PC-9 (cell line): ENCODE results near the gene MGARP. TPM values are rescaled to one million over a fixed set of nuclear protein-coding genes. Genes with fewer than 3 reads are reported as not detected.

Experiments used
- BruUV-seq: library from RNA; stranded (reverse); fragments of 400-500 nt; replicated peaks from 2 replicates; lab custom pipeline; 2021; lab: Mats Ljungman, UMichigan
- CTCF ChIA-PET: fragments of 300-600 bp; sonication (Branson Sonifier 250); formaldehyde crosslinking; loops from one replicate; lab custom pipeline; 2022; ENCODE audit warnings: antibody characterized with exemption; lab: Charles Lee
- POLR2A ChIA-PET: fragments of 300-600 bp; sonication (Branson Sonifier 250); formaldehyde crosslinking; loops from one replicate; lab custom pipeline; 2022; ENCODE audit warnings: antibody characterized with exemption; ENCODE audit not compliant: unreplicated experiment; lab: Charles Lee
- DNase-seq, 2 experiments: peaks; one replicate each; pipeline versions ENCODE4 v3.0.0 to v3.0.0-alpha.2; 2015 to 2022; ENCODE audit warnings: mixed read lengths in 1 of 2
- H2AFZ ChIP-seq: fragments of 200-600 bp; sonication (generic); 2 replicates; pipeline ENCODE4 v1.8.1; 2017; ENCODE audit warnings: antibody characterized with exemption
- H3F3A ChIP-seq: fragments of 200-600 bp; sonication (generic); 2 replicates; pipeline ENCODE4 v1.8.1; 2017; ENCODE audit warnings: antibody characterized with exemption, mild to moderate bottlenecking, low read depth; ENCODE audit not compliant: insufficient read depth
- H3K27ac ChIP-seq: fragments of 200-600 bp; sonication (generic); 2 replicates; pipeline ENCODE4 v1.6.1; 2016; ENCODE audit warnings: mixed run types
- H3K27me3 ChIP-seq: fragments of 200-600 bp; sonication (generic); 2 replicates; pipeline ENCODE4 v1.6.1; 2016; ENCODE audit warnings: low read depth, mixed run types; ENCODE audit not compliant: insufficient read depth
- H3K36me3 ChIP-seq: fragments of 200-600 bp; sonication (generic); 2 replicates; pipeline ENCODE4 v1.6.1; 2016; ENCODE audit warnings: low read depth, mixed run types
- H3K4me1 ChIP-seq: fragments of 200-600 bp; sonication (generic); replicated peaks from 2 replicates; pipeline ENCODE4 v1.6.1; 2016; ENCODE audit warnings: mixed run types; ENCODE audit not compliant: insufficient read depth
- H3K4me2 ChIP-seq: fragments of 200-600 bp; sonication (generic); 2 replicates; pipeline ENCODE4 v1.6.1; 2017; ENCODE audit warnings: mixed run types
- H3K4me3 ChIP-seq: fragments of 200-600 bp; sonication (generic); 2 replicates; pipeline ENCODE4 v1.6.1; 2016; ENCODE audit warnings: mixed run types
- H3K79me2 ChIP-seq: fragments of 200-600 bp; sonication (generic); 2 replicates; pipeline ENCODE4 v1.6.1; 2017; ENCODE audit warnings: low read depth, mixed run types
- H3K9me2 ChIP-seq: fragments of 200-600 bp; sonication (generic); 2 replicates; pipeline ENCODE4 v1.8.1; 2017; ENCODE audit warnings: mild to moderate bottlenecking; ENCODE audit not compliant: insufficient read depth
- H3K9me3 ChIP-seq: fragments of 200-600 bp; sonication (generic); 2 replicates; pipeline ENCODE4 v1.8.1; 2016; ENCODE audit warnings: low read depth; ENCODE audit not compliant: insufficient read depth
- H4K20me1 ChIP-seq: fragments of 200-600 bp; sonication (generic); 2 replicates; pipeline ENCODE4 v1.8.1; 2017; ENCODE audit not compliant: insufficient read depth
- EZH2 ChIP-seq: fragments of 200-600 bp; sonication (generic); IDR thresholded peaks from 2 replicates; pipeline ENCODE4 v1.8.0; 2017; ENCODE audit warnings: antibody characterized with exemption, low read depth
- intact Hi-C: fragments of 100-400 bp; cut with micrococcal nuclease; formaldehyde crosslinking; loops from one replicate; pipeline ENCODE4 v1.10.0; 2022; ENCODE audit not compliant: unreplicated experiment
- total RNA-seq: library from RNA; stranded (reverse); gene quantifications from 2 replicates; pipeline ENCODE4 v1.2.3, GENCODE V29; 2021
- TF ChIP-seq, protein P1 (sequence below): fragments of 200-600 bp; sonication (generic); conservative IDR thresholded peaks from 2 replicates; pipeline ENCODE4 v1.6.1; 2017; ENCODE audit warnings: mixed run types, antibody characterized with exemption, mild to moderate bottlenecking, moderate library complexity

Gene MGARP
- total RNA-seq, 1 experiment from 2014 or later: not detected

DNA sequence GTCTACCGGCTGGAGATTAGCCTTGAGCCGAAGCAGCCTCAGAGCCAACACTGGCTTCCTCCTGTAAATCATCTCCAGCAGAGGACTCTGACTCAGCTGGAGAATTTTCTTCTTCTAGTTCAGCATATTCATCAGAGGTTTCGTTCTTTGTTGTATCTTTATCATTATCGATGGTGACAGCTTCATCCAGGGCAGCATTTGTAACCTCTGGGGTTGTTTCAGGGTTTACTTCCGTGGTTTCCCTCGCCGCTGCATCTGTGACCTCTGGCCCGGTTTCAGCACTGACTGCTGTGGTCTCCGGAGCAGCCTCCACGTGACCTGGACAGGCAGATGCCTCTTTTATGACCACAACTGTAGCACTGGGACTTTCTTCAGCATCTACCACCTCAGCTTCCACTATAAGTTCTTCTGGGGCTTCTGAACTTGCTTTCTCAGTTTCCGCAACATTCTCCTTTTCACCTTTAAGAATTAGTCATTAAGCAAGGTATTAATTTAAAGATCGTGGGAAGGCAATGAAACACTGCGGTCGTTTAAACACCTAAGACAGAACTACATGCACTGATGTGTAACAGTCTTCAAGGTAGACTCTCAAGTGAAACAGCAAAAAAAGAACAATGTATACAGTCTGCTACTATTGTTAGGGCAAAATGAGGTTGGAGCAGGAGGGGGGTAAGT is 13.3 kb downstream of the MGARP start:
- TF ChIP-seq EZH2: no peak
- TF ChIP-seq, protein P1, sequence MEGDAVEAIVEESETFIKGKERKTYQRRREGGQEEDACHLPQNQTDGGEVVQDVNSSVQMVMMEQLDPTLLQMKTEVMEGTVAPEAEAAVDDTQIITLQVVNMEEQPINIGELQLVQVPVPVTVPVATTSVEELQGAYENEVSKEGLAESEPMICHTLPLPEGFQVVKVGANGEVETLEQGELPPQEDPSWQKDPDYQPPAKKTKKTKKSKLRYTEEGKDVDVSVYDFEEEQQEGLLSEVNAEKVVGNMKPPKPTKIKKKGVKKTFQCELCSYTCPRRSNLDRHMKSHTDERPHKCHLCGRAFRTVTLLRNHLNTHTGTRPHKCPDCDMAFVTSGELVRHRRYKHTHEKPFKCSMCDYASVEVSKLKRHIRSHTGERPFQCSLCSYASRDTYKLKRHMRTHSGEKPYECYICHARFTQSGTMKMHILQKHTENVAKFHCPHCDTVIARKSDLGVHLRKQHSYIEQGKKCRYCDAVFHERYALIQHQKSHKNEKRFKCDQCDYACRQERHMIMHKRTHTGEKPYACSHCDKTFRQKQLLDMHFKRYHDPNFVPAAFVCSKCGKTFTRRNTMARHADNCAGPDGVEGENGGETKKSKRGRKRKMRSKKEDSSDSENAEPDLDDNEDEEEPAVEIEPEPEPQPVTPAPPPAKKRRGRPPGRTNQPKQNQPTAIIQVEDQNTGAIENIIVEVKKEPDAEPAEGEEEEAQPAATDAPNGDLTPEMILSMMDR: no peak
- no TSS peak for BruUV-seq
- Histone ChIP-seq H4K20me1 (no peaks in the 10 kb centered on the region), H3K9me3 (no peaks in the 10 kb centered on the region), H3K27ac (peak overlapping the region; percentile 53), H3K36me3 (no peaks in the 10 kb centered on the region), H2AFZ (peak overlapping the region; percentile 80), H3K4me3 (peak overlapping the region; percentile 56; the same call in 1 of the 2 replicates), H3K79me2 (no peaks in the 10 kb centered on the region), H3K4me2 (peak overlapping the region; percentile 76), H3K4me1 (peaks cover 24% of the 10 kb centered on the region), H3K27me3 (no peaks in the 10 kb centered on the region), H3K9me2 (no peaks in the 10 kb centered on the region), H3F3A (peaks cover 17% of the 10 kb centered on the region)
- ChIA-PET POLR2A (interaction anchor here (0.7 kb wide), 1 partner anchor 19 kb away, joined by 5 read pairs; no protein-coding TSS in a partner anchor), CTCF (no interaction called here)
- peak; percentile 37 to 63 for DNase-seq
- intact Hi-C loops: no loop called here

DNA sequence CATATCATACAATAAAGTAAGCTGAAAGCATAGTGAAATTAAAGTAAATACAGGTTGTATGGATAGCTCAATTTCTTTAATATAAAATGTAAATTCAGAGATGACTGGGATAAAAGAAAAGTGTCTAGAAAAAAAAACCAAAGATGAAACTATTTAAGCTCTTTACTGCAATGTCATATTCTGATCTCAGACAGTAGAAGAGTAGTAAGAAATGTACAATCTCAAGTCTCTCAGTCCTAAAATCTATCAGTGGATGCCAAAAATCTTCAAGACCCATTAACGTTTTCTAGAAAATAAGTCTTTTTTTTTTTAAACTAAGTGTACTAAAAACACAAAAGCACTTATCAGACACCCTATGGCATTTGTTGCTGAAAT is 13.8 kb downstream of the MGARP start:
- Histone ChIP-seq H3K27me3 (no peaks in the 10 kb centered on the region), H3K79me2 (no peaks in the 10 kb centered on the region), H3F3A (peaks cover 17% of the 10 kb centered on the region), H3K4me2 (peak overlapping the region; percentile 76), H3K4me1 (peaks cover 24% of the 10 kb centered on the region), H3K4me3 (peak overlapping the region; percentile 56), H3K9me2 (no peaks in the 10 kb centered on the region), H3K36me3 (no peaks in the 10 kb centered on the region), H3K27ac (peak overlapping the region; percentile 53), H2AFZ (peak overlapping the region; percentile 80), H3K9me3 (no peaks in the 10 kb centered on the region), H4K20me1 (no peaks in the 10 kb centered on the region)
- ChIA-PET CTCF (no interaction called here), POLR2A (no interaction called here)
- no peak for DNase-seq
- intact Hi-C loops: no loop called here
- no peak for TF ChIP-seq EZH2
- TF ChIP-seq, protein P1: no peak
- no TSS peak for BruUV-seq

DNA sequence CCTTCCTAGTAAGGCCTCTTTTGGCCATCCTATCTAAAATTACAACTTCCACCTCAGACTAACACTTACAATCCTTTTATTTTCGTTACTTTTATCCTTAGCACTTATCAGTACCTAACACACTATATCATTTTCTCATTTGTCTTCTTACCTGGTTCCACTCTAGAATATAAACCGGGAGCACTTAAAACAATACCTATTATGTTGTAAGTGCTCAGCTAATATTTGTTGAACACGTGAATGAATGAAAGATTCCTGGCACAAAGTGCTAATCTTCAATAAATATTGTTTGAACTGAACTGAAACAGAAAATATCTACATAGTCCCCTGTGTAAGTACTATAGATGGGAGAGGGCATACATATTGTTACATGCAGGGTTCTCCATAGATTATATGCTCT is 14.4 kb downstream of the MGARP start:
- BruUV-seq: no TSS peak
- CTCF ChIA-PET: no interaction called here

More for the DNA sequence above, 14.4 kb downstream of the MGARP start:
- Histone ChIP-seq H4K20me1 (no peaks in the 10 kb centered on the region), H3K79me2 (no peaks in the 10 kb centered on the region), H3K4me1 (peaks cover 24% of the 10 kb centered on the region), H3F3A (peaks cover 17% of the 10 kb centered on the region), H3K4me3 (peak overlapping the region; percentile 56; the same call in 1 of the 2 replicates), H3K4me2 (peak overlapping the region; percentile 76), H3K36me3 (no peaks in the 10 kb centered on the region), H3K27me3 (no peaks in the 10 kb centered on the region), H3K27ac (peak overlapping the region; percentile 53), H3K9me2 (no peaks in the 10 kb centered on the region), H2AFZ (0 out of 2 replicates have a peak overlapping the region, but pooled peaks have one; percentile 44), H3K9me3 (no peaks in the 10 kb centered on the region)
- no peak for DNase-seq
- intact Hi-C loops: no loop called here
- TF ChIP-seq, protein P1: no peak
- TF ChIP-seq EZH2: no peak
- POLR2A ChIA-PET: no interaction called here
